HepG2 (cell line): ENCODE results near the gene CTU2. TPM values are rescaled to one million over a fixed set of nuclear protein-coding genes. Genes with fewer than 3 reads are reported as not detected.

Experiments
- ATRX ChIP-seq: sonication (generic); formaldehyde crosslinking; IDR thresholded peaks from 2 replicates; pipeline ENCODE4 v1.4.0; 2020; ENCODE audit warnings: missing genetic modification reagents, borderline replicate concordance
- CBX1 ChIP-seq: IDR thresholded peaks from one replicate; pipeline ENCODE4 v1.6.1; 2016; ENCODE audit warnings: antibody characterized with exemption, low read depth
- CC2D1A ChIP-seq: sonication (generic); formaldehyde crosslinking; IDR thresholded peaks from 2 replicates; pipeline ENCODE4 v1.8.1; 2023; ENCODE audit warnings: mild to moderate bottlenecking, missing genetic modification reagents
- CENPX ChIP-seq: sonication (generic); formaldehyde crosslinking; IDR thresholded peaks from 2 replicates; pipeline ENCODE4 v1.9.0; 2021; ENCODE audit warnings: mild to moderate bottlenecking, missing genetic modification reagents, moderate library complexity
- MED13 ChIP-seq: sonication (generic); formaldehyde crosslinking; IDR thresholded peaks from 2 replicates; pipeline ENCODE4 v1.5.0; 2020; ENCODE audit warnings: missing genetic modification reagents
- NRL ChIP-seq: sonication (generic); formaldehyde crosslinking; IDR thresholded peaks from 2 replicates; pipeline ENCODE4 v1.5.0; 2020; ENCODE audit warnings: missing genetic modification reagents, mild to moderate bottlenecking, moderate library complexity, borderline replicate concordance
- RBM22 ChIP-seq: fragments of 200-400 bp; formaldehyde crosslinking; optimal IDR thresholded peaks from 2 replicates; pipeline ENCODE3; 2017; ENCODE audit warnings: mild to moderate bottlenecking, low read length, moderate library complexity
- SMC3 ChIP-seq: IDR thresholded peaks from 2 replicates; pipeline ENCODE4 v1.6.1; 2011; ENCODE audit warnings: low read length, improper control_type of control experiment
- THAP8 ChIP-seq: sonication (generic); formaldehyde crosslinking; IDR thresholded peaks from 2 replicates; pipeline ENCODE4 v1.5.1; 2020; ENCODE audit warnings: missing genetic modification reagents, mild to moderate bottlenecking, borderline replicate concordance
- THRA ChIP-seq: sonication (generic); formaldehyde crosslinking; IDR thresholded peaks from 2 replicates; pipeline ENCODE4 v1.4.0; 2020; ENCODE audit warnings: missing genetic modification reagents, borderline replicate concordance
- ZBTB1 ChIP-seq: sonication (generic); formaldehyde crosslinking; IDR thresholded peaks from 2 replicates; pipeline ENCODE4 v1.4.0; 2020; ENCODE audit warnings: missing genetic modification reagents, borderline replicate concordance
- ZMYM2 ChIP-seq: sonication (generic); formaldehyde crosslinking; IDR thresholded peaks from 2 replicates; pipeline ENCODE4 v1.8.0; 2022; ENCODE audit warnings: mild to moderate bottlenecking, missing genetic modification reagents
- ZMYM4 ChIP-seq: sonication (generic); formaldehyde crosslinking; IDR thresholded peaks from 2 replicates; pipeline ENCODE4 v1.8.1; 2023; ENCODE audit warnings: mild to moderate bottlenecking, missing genetic modification reagents
- ZNF160 ChIP-seq: sonication (generic); formaldehyde crosslinking; IDR thresholded peaks from 2 replicates; pipeline ENCODE4 v1.8.0; 2022; ENCODE audit warnings: mild to moderate bottlenecking, inconsistent platforms, missing genetic modification reagents
- ZNF230 ChIP-seq: sonication (generic); formaldehyde crosslinking; IDR thresholded peaks from 2 replicates; pipeline ENCODE4 v1.4.0; 2020; ENCODE audit warnings: mild to moderate bottlenecking, missing genetic modification reagents
- ZNF362 ChIP-seq: sonication (generic); formaldehyde crosslinking; IDR thresholded peaks from 2 replicates; pipeline ENCODE4 v1.4.0; 2020; ENCODE audit warnings: missing genetic modification reagents, mild to moderate bottlenecking, borderline replicate concordance
- ZNF468 ChIP-seq: sonication (generic); formaldehyde crosslinking; IDR thresholded peaks from 2 replicates; pipeline ENCODE4 v1.8.0; 2022; ENCODE audit warnings: mild to moderate bottlenecking, moderate library complexity, missing genetic modification reagents
- ZUFSP ChIP-seq: sonication (generic); formaldehyde crosslinking; IDR thresholded peaks from 2 replicates; pipeline ENCODE4 v1.9.0; 2021; ENCODE audit warnings: missing genetic modification reagents, mild to moderate bottlenecking, borderline replicate concordance
- polyA plus RNA-seq, 8 experiments: library from polyadenylated mRNA; depleted of rRNA in 3 of 8; stranded (reverse) in 7 of 8; unstranded in 1 of 8; fragments of >200 nt; fragmentation: Illumina TruSeq in 4 of 8; extraction: Trizol in 4 of 8; gene quantifications; 2 replicates each; pipeline versions ENCODE4 v1.2.1 to v1.2.3, GENCODE V29; 2011 to 2016; ENCODE audit warnings: low read depth in 4 of 8, missing spikeins in 1 of 8, mixed read lengths in 1 of 8; ENCODE audit not compliant: insufficient read depth in 1 of 8
- total RNA-seq, 5 experiments: library from RNA; depleted of rRNA; stranded (reverse); fragments of >200 nt; fragmentation: Illumina TruSeq; extraction: Trizol; gene quantifications; 2 replicates each; pipeline ENCODE4 v1.2.3, GENCODE V29; 2016; ENCODE audit warnings: low read depth in 1 of 5
- TF ChIP-seq, protein P1 (sequence below): sonication (generic); formaldehyde crosslinking; IDR thresholded peaks from 2 replicates; pipeline ENCODE4 v1.4.0; 2020; ENCODE audit warnings: mild to moderate bottlenecking, missing genetic modification reagents

The CTU2 gene
- total and polyA plus RNA-seq, 2 of the 13 experiments (the other 11 are each of a cell fraction or from before 2014, with no cell fraction given) = 13.3 to 21.9 TPM

- TF ChIP-seq, protein P1, sequence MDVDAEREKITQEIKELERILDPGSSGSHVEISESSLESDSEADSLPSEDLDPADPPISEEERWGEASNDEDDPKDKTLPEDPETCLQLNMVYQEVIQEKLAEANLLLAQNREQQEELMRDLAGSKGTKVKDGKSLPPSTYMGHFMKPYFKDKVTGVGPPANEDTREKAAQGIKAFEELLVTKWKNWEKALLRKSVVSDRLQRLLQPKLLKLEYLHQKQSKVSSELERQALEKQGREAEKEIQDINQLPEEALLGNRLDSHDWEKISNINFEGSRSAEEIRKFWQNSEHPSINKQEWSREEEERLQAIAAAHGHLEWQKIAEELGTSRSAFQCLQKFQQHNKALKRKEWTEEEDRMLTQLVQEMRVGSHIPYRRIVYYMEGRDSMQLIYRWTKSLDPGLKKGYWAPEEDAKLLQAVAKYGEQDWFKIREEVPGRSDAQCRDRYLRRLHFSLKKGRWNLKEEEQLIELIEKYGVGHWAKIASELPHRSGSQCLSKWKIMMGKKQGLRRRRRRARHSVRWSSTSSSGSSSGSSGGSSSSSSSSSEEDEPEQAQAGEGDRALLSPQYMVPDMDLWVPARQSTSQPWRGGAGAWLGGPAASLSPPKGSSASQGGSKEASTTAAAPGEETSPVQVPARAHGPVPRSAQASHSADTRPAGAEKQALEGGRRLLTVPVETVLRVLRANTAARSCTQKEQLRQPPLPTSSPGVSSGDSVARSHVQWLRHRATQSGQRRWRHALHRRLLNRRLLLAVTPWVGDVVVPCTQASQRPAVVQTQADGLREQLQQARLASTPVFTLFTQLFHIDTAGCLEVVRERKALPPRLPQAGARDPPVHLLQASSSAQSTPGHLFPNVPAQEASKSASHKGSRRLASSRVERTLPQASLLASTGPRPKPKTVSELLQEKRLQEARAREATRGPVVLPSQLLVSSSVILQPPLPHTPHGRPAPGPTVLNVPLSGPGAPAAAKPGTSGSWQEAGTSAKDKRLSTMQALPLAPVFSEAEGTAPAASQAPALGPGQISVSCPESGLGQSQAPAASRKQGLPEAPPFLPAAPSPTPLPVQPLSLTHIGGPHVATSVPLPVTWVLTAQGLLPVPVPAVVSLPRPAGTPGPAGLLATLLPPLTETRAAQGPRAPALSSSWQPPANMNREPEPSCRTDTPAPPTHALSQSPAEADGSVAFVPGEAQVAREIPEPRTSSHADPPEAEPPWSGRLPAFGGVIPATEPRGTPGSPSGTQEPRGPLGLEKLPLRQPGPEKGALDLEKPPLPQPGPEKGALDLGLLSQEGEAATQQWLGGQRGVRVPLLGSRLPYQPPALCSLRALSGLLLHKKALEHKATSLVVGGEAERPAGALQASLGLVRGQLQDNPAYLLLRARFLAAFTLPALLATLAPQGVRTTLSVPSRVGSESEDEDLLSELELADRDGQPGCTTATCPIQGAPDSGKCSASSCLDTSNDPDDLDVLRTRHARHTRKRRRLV = no peak
- peak; percentile 58; the same call in 1 of the 2 replicates for TF ChIP-seq SMC3
- no peak for TF ChIP-seq ZNF230 (CRISPR knock-in tag)
- no peak for TF ChIP-seq ZUFSP (CRISPR knock-in tag)
- TF ChIP-seq MED13 (CRISPR knock-in tag) = no peak
- TF ChIP-seq ZNF362 (CRISPR knock-in tag) = no peak
- TF ChIP-seq THAP8 (CRISPR knock-in tag) = no peak
- TF ChIP-seq RBM22 = no peak
- TF ChIP-seq ZBTB1 (CRISPR knock-in tag) = no peak
- no peak for TF ChIP-seq THRA (CRISPR knock-in tag)
- TF ChIP-seq CENPX = no peak
- no peak for TF ChIP-seq CC2D1A (CRISPR knock-in tag)
- TF ChIP-seq ATRX (CRISPR knock-in tag) = no peak
- no peak for TF ChIP-seq ZNF468 (CRISPR knock-in tag)
- TF ChIP-seq ZNF160 (CRISPR knock-in tag) = peak; percentile 29; the same call in 1 of the 2 replicates
- TF ChIP-seq ZMYM4 = no peak
- no peak for TF ChIP-seq NRL
- TF ChIP-seq ZMYM2 (CRISPR knock-in tag) = no peak
- no peak for TF ChIP-seq CBX1
Observed at GRCh38 chr16:88743693-88744576, 37.6 kb downstream of the CTU2 start (continued).
